ENCODE measurements around the gene PTPRM.

PTPRM gene

DNA sequence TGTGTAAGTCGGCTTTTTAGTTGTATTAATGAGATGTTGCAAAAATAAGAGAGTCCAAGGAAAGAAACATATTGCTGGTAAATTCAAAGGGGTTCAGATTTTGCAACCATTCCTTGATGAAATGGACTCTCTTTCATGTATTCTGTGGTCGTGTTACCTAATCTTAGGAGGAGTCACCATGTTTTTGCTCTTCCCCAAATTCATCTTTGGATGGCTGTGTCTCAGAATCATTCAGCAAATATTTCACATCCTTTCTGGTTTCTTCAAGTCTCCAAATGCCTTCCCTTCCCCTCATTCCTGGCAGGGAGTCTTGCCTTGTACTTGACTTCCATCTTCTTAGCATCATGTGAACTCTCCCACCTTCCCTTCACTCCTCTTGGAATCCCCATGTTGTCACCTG, 66.1 kb downstream of the PTPRM start:
- CTCF ChIA-PET: no interaction called here
- TF ChIP-seq, protein P1, sequence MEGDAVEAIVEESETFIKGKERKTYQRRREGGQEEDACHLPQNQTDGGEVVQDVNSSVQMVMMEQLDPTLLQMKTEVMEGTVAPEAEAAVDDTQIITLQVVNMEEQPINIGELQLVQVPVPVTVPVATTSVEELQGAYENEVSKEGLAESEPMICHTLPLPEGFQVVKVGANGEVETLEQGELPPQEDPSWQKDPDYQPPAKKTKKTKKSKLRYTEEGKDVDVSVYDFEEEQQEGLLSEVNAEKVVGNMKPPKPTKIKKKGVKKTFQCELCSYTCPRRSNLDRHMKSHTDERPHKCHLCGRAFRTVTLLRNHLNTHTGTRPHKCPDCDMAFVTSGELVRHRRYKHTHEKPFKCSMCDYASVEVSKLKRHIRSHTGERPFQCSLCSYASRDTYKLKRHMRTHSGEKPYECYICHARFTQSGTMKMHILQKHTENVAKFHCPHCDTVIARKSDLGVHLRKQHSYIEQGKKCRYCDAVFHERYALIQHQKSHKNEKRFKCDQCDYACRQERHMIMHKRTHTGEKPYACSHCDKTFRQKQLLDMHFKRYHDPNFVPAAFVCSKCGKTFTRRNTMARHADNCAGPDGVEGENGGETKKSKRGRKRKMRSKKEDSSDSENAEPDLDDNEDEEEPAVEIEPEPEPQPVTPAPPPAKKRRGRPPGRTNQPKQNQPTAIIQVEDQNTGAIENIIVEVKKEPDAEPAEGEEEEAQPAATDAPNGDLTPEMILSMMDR (IDR thresholded peaks at IDR 0.05; ENCODE audit: control extremely low read depth, extremely low read depth, low read depth, missing control alignments): no peak
- DNase-seq (ENCODE audit: extremely low spot score): no peak
- POLR2A ChIA-PET: no interaction called here

DNA sequence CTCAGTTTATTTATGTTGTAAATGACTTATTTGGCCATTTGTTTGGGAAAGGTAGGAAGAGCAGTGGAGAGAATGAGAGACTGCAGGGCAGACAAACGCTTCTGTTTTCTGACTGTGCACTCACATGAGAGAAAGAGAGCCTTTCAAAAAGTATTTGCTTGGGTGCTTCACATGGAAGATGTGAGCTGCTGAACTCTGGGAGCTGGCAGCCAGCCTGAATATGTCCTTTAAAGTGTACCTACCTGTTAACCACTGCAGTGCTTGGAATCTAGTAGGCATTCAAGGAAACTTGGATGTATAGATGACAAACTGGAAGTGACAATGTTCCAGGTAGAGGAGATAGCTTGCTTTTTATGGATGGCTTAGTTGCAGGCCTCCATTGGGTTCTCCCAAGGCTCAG, 68.8 kb downstream of the PTPRM start:
- ChIA-PET CTCF (interaction anchor here (0.8 to 1.6 kb wide), 2 partner anchors 19 to 25 kb away, joined by 3 read pairs; no protein-coding TSS in a partner anchor), POLR2A (no interaction called here)
- TF ChIP-seq, protein P1 (IDR thresholded peaks at IDR 0.05; ENCODE audit: control extremely low read depth, extremely low read depth, low read depth, missing control alignments): no peak
- DNase-seq (ENCODE audit: extremely low spot score): no peak

DNA sequence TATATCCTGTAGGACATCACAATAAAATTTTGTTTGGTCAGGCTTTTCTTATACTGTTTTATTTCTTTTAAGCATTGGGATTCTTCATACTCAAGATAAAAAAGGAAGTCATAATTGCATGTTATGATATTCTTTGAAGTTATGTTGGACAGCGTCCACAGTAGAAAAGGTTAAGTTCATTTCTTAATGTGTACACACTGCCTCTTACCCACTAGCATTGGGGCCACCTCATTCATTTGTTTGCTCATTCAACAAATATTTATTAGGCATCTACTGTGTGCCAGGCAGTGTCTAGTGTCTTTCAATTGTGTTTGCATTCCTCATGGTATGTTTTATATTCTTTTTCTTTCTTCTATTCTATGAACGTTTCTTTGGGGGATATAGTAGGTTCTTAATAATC, 70.2 kb downstream of the PTPRM start:
- TF ChIP-seq, protein P1 (IDR thresholded peaks at IDR 0.05; ENCODE audit: control extremely low read depth, extremely low read depth, low read depth, missing control alignments): no peak
- CTCF ChIA-PET: no interaction called here
- DNase-seq (ENCODE audit: extremely low spot score): no peak
- POLR2A ChIA-PET: no interaction called here

DNA sequence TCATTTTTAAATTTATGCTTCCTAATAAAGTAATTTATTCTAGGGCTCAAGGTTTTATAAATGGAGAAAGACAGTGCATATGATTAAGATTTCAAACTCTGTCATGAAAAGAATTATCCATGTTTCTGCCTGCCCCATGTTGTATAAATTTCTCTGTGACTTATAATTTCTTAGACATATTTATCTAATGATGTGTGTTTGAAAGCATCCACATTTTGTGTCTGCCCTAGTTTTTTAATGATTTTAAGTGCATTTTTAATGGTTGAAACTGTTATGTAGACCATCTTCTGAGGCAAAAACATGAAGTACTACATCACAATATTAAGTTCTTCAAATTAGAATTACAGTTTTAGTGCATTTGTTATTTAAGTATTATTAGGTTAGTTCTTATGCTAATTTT, 71.2 kb downstream of the PTPRM start:
- TF ChIP-seq, protein P1 (IDR thresholded peaks at IDR 0.05; ENCODE audit: control extremely low read depth, extremely low read depth, low read depth, missing control alignments): no peak
- no peak for DNase-seq (ENCODE audit: extremely low spot score)
- ChIA-PET CTCF (no interaction called here), POLR2A (no interaction called here)

DNA sequence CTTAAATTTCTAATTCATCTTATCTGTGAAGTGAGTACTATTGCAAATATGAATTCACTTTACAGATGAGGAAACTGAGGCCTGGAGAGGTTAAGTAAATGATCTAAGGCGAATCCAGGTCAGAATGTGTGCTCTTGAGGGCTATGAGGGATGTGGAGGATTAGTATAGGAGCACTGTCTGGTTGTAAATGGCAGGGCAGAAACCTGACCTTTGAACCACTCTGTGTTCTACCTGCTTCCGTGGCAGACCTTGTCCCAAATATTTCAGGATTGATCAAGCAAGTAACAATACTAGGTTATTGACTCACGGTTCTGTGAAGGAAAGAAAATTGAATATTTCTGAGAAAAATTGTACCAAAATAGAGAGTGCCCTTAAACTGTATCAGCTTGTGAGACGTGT, 74.7 kb downstream of the PTPRM start:
- ChIA-PET CTCF (no interaction called here), POLR2A (no interaction called here)
- TF ChIP-seq, protein P1 (IDR thresholded peaks at IDR 0.05; ENCODE audit: control extremely low read depth, extremely low read depth, low read depth, missing control alignments): no peak
- DNase-seq (ENCODE audit: extremely low spot score): no peak

DNA sequence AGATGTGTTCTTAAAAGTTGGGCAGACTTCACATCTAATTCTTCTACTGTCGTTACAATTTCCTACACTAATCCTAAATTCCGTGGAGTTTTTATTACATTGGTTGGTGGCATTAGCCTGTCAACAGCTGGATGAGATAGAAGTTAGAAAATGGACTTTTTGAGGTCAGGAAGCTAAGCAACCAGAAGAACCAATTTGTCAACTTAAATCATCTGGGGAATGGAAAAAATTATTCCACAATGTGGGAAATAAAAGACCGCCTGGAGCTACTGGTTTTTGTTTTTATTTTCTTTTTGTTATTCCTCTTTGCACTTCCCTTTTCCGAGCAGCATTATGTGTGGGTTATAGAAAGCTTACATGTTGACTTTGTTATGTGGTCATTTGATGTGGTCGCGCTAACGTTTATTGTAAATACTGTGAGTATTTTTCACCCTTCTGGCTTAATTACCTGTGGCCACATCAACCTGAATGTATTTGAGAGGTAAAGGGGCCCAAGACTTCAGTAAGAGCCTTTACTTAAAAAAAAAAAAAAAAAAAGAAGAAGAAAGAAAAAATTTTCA, 75.3 kb downstream of the PTPRM start:
- ChIA-PET POLR2A (no interaction called here), CTCF (no interaction called here)
- TF ChIP-seq, protein P1 (IDR thresholded peaks at IDR 0.05; ENCODE audit: control extremely low read depth, extremely low read depth, low read depth, missing control alignments): no peak
- DNase-seq (ENCODE audit: extremely low spot score): no peak

DNA sequence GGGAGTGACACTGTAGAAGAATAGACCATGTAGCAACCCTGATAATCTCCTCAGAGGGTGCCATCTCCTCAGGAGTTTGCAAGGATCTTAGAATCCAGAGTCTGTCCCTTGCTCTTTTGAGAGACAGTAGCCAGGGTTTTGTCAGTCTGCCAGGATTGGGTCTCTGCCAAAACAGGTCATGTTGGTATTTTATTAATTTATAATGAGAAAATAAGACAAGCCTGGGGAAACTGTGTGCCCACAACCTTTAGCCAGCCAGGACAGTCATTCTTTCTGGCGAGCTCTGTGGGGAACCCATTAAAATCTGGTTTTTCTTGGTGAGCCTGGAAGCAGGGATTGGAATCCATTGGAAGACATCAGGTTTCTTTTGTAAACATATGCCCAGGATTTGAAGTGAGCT, 78.6 kb downstream of the PTPRM start:
- POLR2A ChIA-PET: no interaction called here
- no peak for DNase-seq (ENCODE audit: extremely low spot score)
- CTCF ChIA-PET: no interaction called here
- TF ChIP-seq, protein P1 (IDR thresholded peaks at IDR 0.05; ENCODE audit: control extremely low read depth, extremely low read depth, low read depth, missing control alignments): no peak
